Activated CD8-positive, alpha-beta T cell treated with anti-CD3 and anti-CD28 coated beads, Interleukin-2, amount 10 ng/mL, durations not matched to agents 7 days and 5 days (primary cell): ENCODE results near the gene ACVR1B. TPM values are rescaled to one million over a fixed set of nuclear protein-coding genes. Genes with fewer than 3 reads are reported as not detected.

Experiments used
- ATAC-seq: fragments of 150-1000 bp; cut with Tn5 transposase; one replicate; pipeline ENCODE4 v1.10.0; 2021; ENCODE audit warnings: moderate library complexity
- CTCF ChIA-PET: fragments of 350-600 bp; sonication (Branson Sonifier 250); formaldehyde crosslinking; loops from one replicate; lab custom pipeline; 2021; ENCODE audit warnings: antibody characterized with exemption; lab: Charles Lee
- POLR2A ChIA-PET: fragments of 350-600 bp; sonication (Branson Sonifier 250); formaldehyde crosslinking; loops from one replicate; lab custom pipeline; 2021; ENCODE audit warnings: antibody characterized with exemption; lab: Charles Lee
- DNase-seq: peaks from one replicate; pipeline ENCODE4 v3.0.0-alpha.2; 2020
- H3K27ac Mint-ChIP-seq: one replicate; pipeline ENCODE4 v1.8.0; 2021; ENCODE audit warnings: mild to moderate bottlenecking, mixed read lengths
- H3K27me3 Mint-ChIP-seq: one replicate; pipeline ENCODE4 v1.8.0; 2021; ENCODE audit warnings: low read depth, mixed read lengths
- H3K36me3 Mint-ChIP-seq: one replicate; pipeline ENCODE4 v1.8.0; 2021; ENCODE audit warnings: low read depth, mixed read lengths
- H3K4me1 Mint-ChIP-seq: one replicate; pipeline ENCODE4 v1.8.0; 2021; ENCODE audit warnings: low read depth, mixed read lengths
- H3K4me3 Mint-ChIP-seq: one replicate; pipeline ENCODE4 v1.8.0; 2021; ENCODE audit warnings: mild to moderate bottlenecking, mixed read lengths
- H3K9me3 Mint-ChIP-seq: one replicate; pipeline ENCODE4 v1.8.0; 2022; ENCODE audit warnings: mixed read lengths; ENCODE audit not compliant: insufficient read depth
- total RNA-seq, 2 experiments: library from RNA; stranded (reverse); gene quantifications; one replicate each; pipeline ENCODE4 v1.2.3, GENCODE V29; 2021

Gene ACVR1B
- total RNA-seq, 2 experiments from 2014 or later: 7.8 to 8.8 TPM

DNA sequence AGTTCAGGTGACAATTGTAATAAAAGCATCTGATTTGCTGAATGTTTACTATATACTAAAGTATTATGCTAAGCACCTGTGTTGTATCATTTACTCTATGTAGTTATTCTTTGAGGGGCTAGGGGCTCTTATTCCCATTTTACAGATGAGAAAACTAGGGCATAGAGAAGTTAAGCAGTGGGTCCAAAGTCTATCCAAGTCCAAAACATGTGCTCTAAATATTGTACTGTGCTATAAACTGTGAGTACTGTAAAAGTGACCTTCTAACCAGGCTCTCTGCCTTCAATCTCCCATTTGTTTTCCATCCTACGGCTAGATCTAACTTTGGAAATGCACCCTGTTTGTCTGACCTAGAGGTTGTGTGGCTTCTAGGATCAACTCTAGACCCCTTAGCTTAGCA is 9.0 kb downstream of the ACVR1B start:
- CTCF ChIA-PET: interaction anchor here (1.0 to 4.4 kb wide), 3 partner anchors 11 to 140 kb away, joined by 3 to 62 read pairs (median 3); no protein-coding TSS in a partner anchor
- POLR2A ChIA-PET: no interaction called here
- DNase-seq: no peak
- Mint-ChIP-seq H3K27me3 (peaks cover 2% of the 10 kb centered on the region), H3K9me3 (no peaks in the 10 kb centered on the region), H3K4me3 (no peak overlapping the region), H3K36me3 (peaks cover 3% of the 10 kb centered on the region), H3K4me1 (peaks cover 7% of the 10 kb centered on the region), H3K27ac (no peak overlapping the region)
- no peak for ATAC-seq

DNA sequence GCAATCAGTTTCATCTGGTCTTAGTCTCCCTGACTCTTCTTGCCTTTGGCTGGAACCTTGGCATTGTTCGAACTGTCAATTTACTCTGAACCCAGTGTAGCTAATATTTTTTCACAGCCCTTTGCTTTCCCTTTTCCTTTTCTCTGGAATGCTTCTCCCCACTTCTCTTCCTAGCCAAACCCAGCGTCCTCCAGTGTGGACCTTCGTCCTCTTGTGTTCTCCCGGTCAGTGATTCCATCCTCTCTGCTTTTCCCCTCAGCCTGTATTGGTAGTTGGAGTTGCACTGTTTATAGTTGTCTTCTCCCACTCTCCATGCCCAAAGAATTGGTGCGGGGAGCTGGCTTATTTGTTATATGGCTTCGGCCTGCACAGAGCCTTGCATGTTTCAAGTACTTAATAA is 9.4 kb downstream of the ACVR1B start:
- H3K4me3 Mint-ChIP-seq: no peak overlapping the region
- no peak overlapping the region for H3K27ac Mint-ChIP-seq
- POLR2A ChIA-PET: no interaction called here
- H3K9me3 Mint-ChIP-seq: no peaks in the 10 kb centered on the region
- CTCF ChIA-PET: interaction anchor here (1.0 to 4.4 kb wide), 4 partner anchors 10 to 140 kb away, joined by 3 to 62 read pairs (median 5); no protein-coding TSS in a partner anchor
- ATAC-seq (no peak), DNase-seq (no peak)
- peaks cover 2% of the 10 kb centered on the region for H3K27me3 Mint-ChIP-seq
- H3K4me1 Mint-ChIP-seq: peaks cover 5% of the 10 kb centered on the region
- peaks cover 5% of the 10 kb centered on the region for H3K36me3 Mint-ChIP-seq

DNA sequence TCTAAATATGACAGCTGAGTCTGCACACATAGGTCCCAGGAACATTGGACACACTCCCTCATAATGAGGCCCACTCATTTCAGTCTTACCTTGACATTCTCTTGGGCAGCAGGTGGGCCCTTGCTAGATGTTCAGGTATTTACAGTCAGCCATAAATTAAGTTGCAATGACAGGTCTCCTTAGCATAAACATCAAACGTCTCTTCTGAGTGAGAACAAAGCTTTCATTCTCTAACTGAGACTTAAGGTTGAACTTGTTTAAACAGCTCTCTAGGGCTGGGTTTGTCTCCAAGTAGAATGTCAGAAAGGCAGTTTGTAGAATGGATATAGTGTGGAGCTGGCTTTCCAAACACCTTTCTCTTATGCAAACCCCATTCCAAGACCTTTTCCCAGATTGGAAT is 10.3 kb downstream of the ACVR1B start:
- CTCF ChIA-PET: interaction anchor here (0.8 to 4.4 kb wide), 9 partner anchors 9 to 87 kb away, joined by 3 to 62 read pairs (median 3); no protein-coding TSS in a partner anchor
- peaks cover 5% of the 10 kb centered on the region for H3K4me1 Mint-ChIP-seq
- no peak overlapping the region for H3K4me3 Mint-ChIP-seq
- no peak for ATAC-seq
- peaks cover 5% of the 10 kb centered on the region for H3K36me3 Mint-ChIP-seq
- H3K27me3 Mint-ChIP-seq: peaks cover 2% of the 10 kb centered on the region
- no peak for DNase-seq
- no peak overlapping the region for H3K27ac Mint-ChIP-seq
- no peaks in the 10 kb centered on the region for H3K9me3 Mint-ChIP-seq
- POLR2A ChIA-PET: interaction anchor here (0.6 kb wide), 1 partner anchor 968 kb away, joined by 5 read pairs; no protein-coding TSS in a partner anchor

- ChIA-PET CTCF (interaction anchor here (1.0 to 4.4 kb wide), 5 partner anchors 9 to 88 kb away, joined by 3 to 62 read pairs (median 4); no protein-coding TSS in a partner anchor), POLR2A (no interaction called here)
- Mint-ChIP-seq H3K36me3 (peaks cover 5% of the 10 kb centered on the region), H3K4me3 (no peak overlapping the region), H3K4me1 (peaks cover 5% of the 10 kb centered on the region), H3K27me3 (peaks cover 2% of the 10 kb centered on the region), H3K9me3 (no peaks in the 10 kb centered on the region), H3K27ac (no peak overlapping the region)
- DNase-seq (no peak), ATAC-seq (no peak)
These were observed 11.2 kb downstream of the ACVR1B start for GRCh38 chr12:51962737-51963136.

DNA sequence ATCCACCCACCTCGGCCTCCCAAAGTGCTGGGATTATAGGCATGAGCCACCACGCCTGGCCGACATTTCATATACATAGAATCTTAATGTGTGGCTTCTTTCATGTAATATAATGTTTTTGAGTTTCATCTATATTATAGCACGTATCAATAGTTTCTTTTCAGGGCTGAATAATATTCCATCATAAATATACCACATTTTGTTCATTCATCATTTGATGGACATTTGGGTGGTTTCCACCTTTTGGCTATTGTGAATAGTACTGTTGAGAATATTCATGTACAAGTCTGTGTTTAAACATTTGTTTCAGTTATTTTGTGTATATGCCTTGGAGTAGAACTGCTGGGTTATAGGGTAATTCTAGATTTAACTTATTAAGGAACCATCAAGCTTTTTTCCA is 12.0 kb downstream of the ACVR1B start:
- DNase-seq (no peak), ATAC-seq (no peak)
- Mint-ChIP-seq H3K27me3 (peaks cover 4% of the 10 kb centered on the region), H3K27ac (no peak overlapping the region), H3K9me3 (no peaks in the 10 kb centered on the region), H3K4me3 (no peak overlapping the region), H3K4me1 (peaks cover 5% of the 10 kb centered on the region), H3K36me3 (peaks cover 5% of the 10 kb centered on the region)
- CTCF ChIA-PET: no interaction called here
- POLR2A ChIA-PET: no interaction called here

DNA sequence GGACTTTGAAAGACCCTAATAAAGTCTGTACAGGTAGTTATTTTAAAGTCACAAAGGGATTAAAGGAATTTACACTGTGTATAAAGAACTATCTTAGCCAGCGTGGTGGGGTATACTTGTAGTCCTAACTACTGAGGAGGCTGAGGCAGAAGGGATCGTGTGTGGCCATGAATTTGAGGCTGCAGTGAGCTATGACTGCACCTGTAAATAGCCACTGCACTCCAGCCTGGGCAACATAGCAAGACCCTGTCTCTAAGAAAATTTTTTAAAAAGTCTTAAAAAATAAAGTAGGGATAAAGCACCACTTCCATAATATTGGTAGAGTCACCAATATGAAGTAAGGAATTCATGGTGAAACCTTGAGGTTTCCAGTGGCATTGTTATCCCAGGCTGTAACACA is 18.1 kb downstream of the ACVR1B start:
- ChIA-PET POLR2A (no interaction called here), CTCF (interaction anchor here (1.0 to 4.0 kb wide), 11 partner anchors 9 to 61 kb away, joined by 3 to 62 read pairs (median 11); partner anchors contain the start of gene ACVR1B)
- no peaks in the 10 kb centered on the region for H3K9me3 Mint-ChIP-seq
- no peak overlapping the region for H3K4me3 Mint-ChIP-seq
- DNase-seq (no peak), ATAC-seq (no peak)
- no peak overlapping the region for H3K27ac Mint-ChIP-seq
- H3K4me1 Mint-ChIP-seq: peaks cover 48% of the 10 kb centered on the region
- H3K27me3 Mint-ChIP-seq: peaks cover 8% of the 10 kb centered on the region
- H3K36me3 Mint-ChIP-seq: peaks cover 3% of the 10 kb centered on the region

GRCh38 chr12:51970904-51971646 is 19.6 kb downstream of the ACVR1B start:
- Mint-ChIP-seq H3K4me1 (peaks cover 62% of the 10 kb centered on the region), H3K36me3 (peaks cover 12% of the 10 kb centered on the region), H3K27me3 (peaks cover 8% of the 10 kb centered on the region), H3K27ac (peak overlapping the region; percentile 80), H3K4me3 (peak overlapping the region; percentile 62), H3K9me3 (no peaks in the 10 kb centered on the region)
- ATAC-seq (peak; percentile 83), DNase-seq (peak; percentile 71)
- POLR2A ChIA-PET: interaction anchor here (0.9 kb wide), 1 partner anchor 13 kb away, joined by 3 read pairs; no protein-coding TSS in a partner anchor
- CTCF ChIA-PET: interaction anchor here (0.9 to 4.0 kb wide), 20 partner anchors 10 to 602 kb away, joined by 3 to 62 read pairs (median 8); partner anchors contain the start of genes ACVR1B, ANKRD33 and NR4A1

DNA sequence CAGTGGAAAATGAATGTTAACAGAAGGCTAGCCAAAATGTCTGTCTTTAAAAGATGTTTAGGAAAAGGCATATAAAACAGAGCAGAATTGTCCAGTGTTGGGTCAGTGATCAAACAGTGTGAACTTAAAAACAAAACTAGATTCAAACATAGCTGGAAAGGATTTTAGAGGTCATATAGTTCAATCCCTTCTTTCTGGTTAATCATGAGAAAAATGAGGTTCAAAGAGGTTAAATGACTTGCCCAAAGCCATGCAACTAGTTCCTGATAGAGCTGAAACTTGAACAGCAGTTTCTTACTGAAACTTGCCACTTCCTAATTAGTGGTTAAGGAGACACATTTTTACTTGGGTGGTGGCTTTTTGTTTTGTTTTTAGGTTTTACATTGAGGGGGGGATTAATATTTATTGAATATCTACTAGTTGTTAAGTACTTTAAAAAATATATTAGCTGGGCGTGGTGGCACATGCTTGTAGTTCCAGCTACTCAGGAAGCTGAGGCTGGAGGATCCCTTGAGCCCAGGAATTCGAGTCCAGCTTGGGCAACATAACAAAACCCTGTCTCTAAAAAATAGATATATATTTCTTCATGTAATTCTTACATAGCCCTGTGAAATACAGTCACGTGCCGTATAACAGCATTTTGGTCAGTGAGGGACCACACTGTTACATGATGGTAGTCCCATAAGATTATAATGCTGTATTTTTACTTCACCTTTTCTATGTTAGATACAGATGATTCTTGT is 20.4 kb downstream of the ACVR1B start:
- no peaks in the 10 kb centered on the region for H3K9me3 Mint-ChIP-seq
- POLR2A ChIA-PET: no interaction called here
- DNase-seq: no peak
- peaks cover 70% of the 10 kb centered on the region for H3K4me1 Mint-ChIP-seq
- ATAC-seq: no peak
- peak overlapping the region; percentile 62 for H3K4me3 Mint-ChIP-seq
- peaks cover 20% of the 10 kb centered on the region for H3K36me3 Mint-ChIP-seq
- H3K27me3 Mint-ChIP-seq: peaks cover 8% of the 10 kb centered on the region
- peak overlapping the region; percentile 80 for H3K27ac Mint-ChIP-seq
- CTCF ChIA-PET: interaction anchor here (1.0 to 4.0 kb wide), 13 partner anchors 10 to 84 kb away, joined by 3 to 62 read pairs (median 8); partner anchors contain the start of genes ACVR1B and ANKRD33

DNA sequence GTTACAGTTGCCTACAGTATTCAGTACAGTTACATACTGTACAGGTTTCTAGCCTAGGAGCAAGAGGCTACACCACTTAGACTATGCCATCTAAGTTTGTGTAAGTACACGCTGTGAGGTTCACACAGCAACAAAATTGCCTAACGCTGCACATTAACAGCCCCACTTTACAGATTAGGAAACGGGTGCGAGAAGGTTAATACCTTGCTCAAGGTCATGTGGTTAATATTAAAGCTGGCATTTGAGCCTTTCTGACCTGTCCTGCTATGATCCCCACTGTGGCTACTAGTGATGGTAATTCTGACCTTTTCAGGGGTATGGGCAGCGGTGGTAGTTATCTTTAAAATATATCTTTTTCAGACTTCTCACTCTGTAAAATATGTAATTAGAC is 20.9 kb downstream of the ACVR1B start:
- Mint-ChIP-seq H3K36me3 (peaks cover 21% of the 10 kb centered on the region), H3K4me3 (peak overlapping the region; percentile 52), H3K4me1 (peaks cover 72% of the 10 kb centered on the region), H3K27ac (peak overlapping the region; percentile 75), H3K9me3 (no peaks in the 10 kb centered on the region), H3K27me3 (peaks cover 8% of the 10 kb centered on the region)
- ATAC-seq: peak; percentile 24
- DNase-seq: no peak
- ChIA-PET CTCF (interaction anchor here (1.0 to 4.0 kb wide), 9 partner anchors 9 to 60 kb away, joined by 3 to 62 read pairs (median 11); no protein-coding TSS in a partner anchor), POLR2A (no interaction called here)

DNA sequence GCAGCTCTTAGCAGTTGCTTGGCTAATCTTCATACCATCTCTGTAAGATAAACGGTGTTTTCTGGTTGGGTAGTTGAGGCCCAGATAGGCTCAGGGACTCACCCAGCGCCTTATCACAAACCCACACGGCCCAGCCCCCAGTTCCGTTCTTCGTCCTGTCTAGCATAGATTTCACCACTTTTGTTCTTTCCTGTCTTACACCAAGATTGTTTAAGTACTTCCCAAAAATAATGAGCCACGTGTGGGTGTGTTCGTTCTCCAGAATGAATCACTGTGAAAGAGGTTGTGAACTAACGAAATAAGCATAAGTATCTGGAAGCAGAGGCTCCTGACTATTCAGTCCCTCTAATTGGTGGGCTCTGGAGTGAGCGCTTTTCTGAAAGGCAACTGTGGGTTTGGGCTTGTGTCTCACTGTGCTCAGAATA is 21.4 kb downstream of the ACVR1B start:
- ATAC-seq (peak; percentile 69), DNase-seq (peak; percentile 68)
- Mint-ChIP-seq H3K4me1 (peaks cover 73% of the 10 kb centered on the region), H3K4me3 (peak overlapping the region; percentile 52), H3K9me3 (no peaks in the 10 kb centered on the region), H3K36me3 (peaks cover 21% of the 10 kb centered on the region), H3K27me3 (peaks cover 8% of the 10 kb centered on the region), H3K27ac (peak overlapping the region; percentile 75)
- CTCF ChIA-PET: interaction anchor here (1.2 to 4.0 kb wide), 4 partner anchors 9 to 52 kb away, joined by 3 to 62 read pairs (median 30); no protein-coding TSS in a partner anchor
- POLR2A ChIA-PET: no interaction called here

GRCh38 chr12:51973560-51973959 is 22.1 kb downstream of the ACVR1B start:
- H3K27ac Mint-ChIP-seq: no peak overlapping the region
- peaks cover 21% of the 10 kb centered on the region for H3K36me3 Mint-ChIP-seq
- no peak overlapping the region for H3K4me3 Mint-ChIP-seq

More at GRCh38 chr12:51973560-51973959, 22.1 kb downstream of the ACVR1B start:
- CTCF ChIA-PET: interaction anchor here (4.0 kb wide), 1 partner anchor 52 kb away, joined by 26 read pairs; no protein-coding TSS in a partner anchor
- Mint-ChIP-seq H3K4me1 (peaks cover 76% of the 10 kb centered on the region), H3K9me3 (no peaks in the 10 kb centered on the region), H3K27me3 (peaks cover 5% of the 10 kb centered on the region)
- no peak for ATAC-seq
- POLR2A ChIA-PET: no interaction called here
- no peak for DNase-seq
